H9 (cell line): ENCODE data around the gene MYH15. TPM values are rescaled to one million over a fixed set of nuclear protein-coding genes. Genes with fewer than 3 reads are reported as not detected.

Source experiments
- DNase-seq: peaks from one replicate; pipeline ENCODE4 v3.0.0-alpha.2; 2017
- H2AFZ ChIP-seq: one replicate; pipeline ENCODE4 v1.6.1; 2013; ENCODE audit warnings: mild to moderate bottlenecking, low read length, control low read depth, moderate library complexity
- H2AK5ac ChIP-seq: 2 replicates; pipeline ENCODE4 v1.6.1; 2013; ENCODE audit warnings: low read length, control low read depth, mixed read lengths; ENCODE audit not compliant: insufficient read length
- H2BK120ac ChIP-seq: one replicate; pipeline ENCODE4 v1.6.1; 2013; ENCODE audit warnings: low read depth, mild to moderate bottlenecking, low read length, control low read depth, inconsistent platforms; ENCODE audit not compliant: poor library complexity, severe bottlenecking
- H2BK12ac ChIP-seq: 2 replicates; pipeline ENCODE4 v1.6.1; 2013; ENCODE audit warnings: low read length, control low read depth, mixed read lengths, low read depth; ENCODE audit not compliant: insufficient read length
- H2BK15ac ChIP-seq: 2 replicates; pipeline ENCODE4 v1.6.1; 2013; ENCODE audit warnings: low read depth, low read length, control low read depth
- H2BK20ac ChIP-seq: one replicate; pipeline ENCODE4 v1.6.1; 2013; ENCODE audit warnings: low read depth, mild to moderate bottlenecking, low read length, control low read depth, inconsistent platforms; ENCODE audit not compliant: poor library complexity, severe bottlenecking
- H2BK5ac ChIP-seq: 2 replicates; pipeline ENCODE4 v1.6.1; 2013; ENCODE audit warnings: low read length, control low read depth, mixed read lengths; ENCODE audit not compliant: insufficient read length
- H3K14ac ChIP-seq: 2 replicates; pipeline ENCODE4 v1.6.1; 2013; ENCODE audit warnings: low read length, control low read depth; ENCODE audit not compliant: insufficient read depth
- H3K18ac ChIP-seq: 2 replicates; pipeline ENCODE4 v1.6.1; 2013; ENCODE audit warnings: low read depth, mild to moderate bottlenecking, mixed read lengths, low read length, control low read depth; ENCODE audit not compliant: insufficient read length
- H3K23ac ChIP-seq: 2 replicates; pipeline ENCODE4 v1.6.1; 2013; ENCODE audit warnings: low read length, control low read depth, mixed read lengths, low read depth; ENCODE audit not compliant: insufficient read length
- H3K23me2 ChIP-seq: 2 replicates; pipeline ENCODE4 v1.6.1; 2013; ENCODE audit warnings: low read depth, mild to moderate bottlenecking, mixed read lengths, low read length, control low read depth; ENCODE audit not compliant: insufficient read length, poor library complexity, severe bottlenecking
- H3K27ac ChIP-seq: 2 replicates; pipeline ENCODE4 v1.5.1; 2013; ENCODE audit warnings: low read length, control low read depth, mixed read lengths, low read depth; ENCODE audit not compliant: insufficient read length
- H3K27me3 ChIP-seq: 2 replicates; pipeline ENCODE4 v1.6.1; 2013; ENCODE audit warnings: low read length, control low read depth, inconsistent platforms; ENCODE audit not compliant: insufficient read depth
- H3K4ac ChIP-seq: 2 replicates; pipeline ENCODE4 v1.6.1; 2013; ENCODE audit warnings: low read depth, mild to moderate bottlenecking, control low read depth, inconsistent platforms, low read length, moderate library complexity
- H3K4me1 ChIP-seq: 2 replicates; pipeline ENCODE4 v1.6.1; 2013; ENCODE audit warnings: low read length, control low read depth, inconsistent platforms; ENCODE audit not compliant: insufficient read depth
- H3K4me2 ChIP-seq: 2 replicates; pipeline ENCODE4 v1.6.1; 2013; ENCODE audit warnings: low read length, control low read depth, mixed read lengths; ENCODE audit not compliant: insufficient read length, insufficient read depth
- H3K56ac ChIP-seq: 2 replicates; pipeline ENCODE4 v1.6.1; 2013; ENCODE audit warnings: low read depth, mild to moderate bottlenecking, mixed read lengths, low read length, control low read depth; ENCODE audit not compliant: insufficient read length
- H3K79me1 ChIP-seq: 2 replicates; pipeline ENCODE4 v1.6.1; 2013; ENCODE audit warnings: low read depth, mild to moderate bottlenecking, moderate library complexity, low read length, control low read depth, inconsistent platforms; ENCODE audit not compliant: insufficient read depth, poor library complexity, severe bottlenecking
- H3K79me2 ChIP-seq: 2 replicates; pipeline ENCODE4 v1.6.1; 2013; ENCODE audit warnings: low read length, control low read depth, inconsistent platforms; ENCODE audit not compliant: insufficient read depth
- H3K9ac ChIP-seq: 2 replicates; pipeline ENCODE4 v1.6.1; 2013; ENCODE audit warnings: low read length, control low read depth, mixed read lengths; ENCODE audit not compliant: insufficient read length; ENCODE audit errors: extremely low read depth
- H3K9me3 ChIP-seq: one replicate; pipeline ENCODE4 v1.6.1; 2013; ENCODE audit warnings: low read depth, low read length, inconsistent platforms; ENCODE audit not compliant: control insufficient read depth
- H3T11ph ChIP-seq: one replicate; pipeline ENCODE4 v1.6.1; 2013; ENCODE audit warnings: mild to moderate bottlenecking, low read length, control low read depth, inconsistent platforms
- H4K20me1 ChIP-seq: one replicate; pipeline ENCODE4 v1.6.1; 2013; ENCODE audit not compliant: control insufficient read depth, insufficient read length, insufficient read depth
- H4K5ac ChIP-seq: 2 replicates; pipeline ENCODE4 v1.6.1; 2013; ENCODE audit warnings: low read depth, mild to moderate bottlenecking, mixed read lengths, low read length, control low read depth; ENCODE audit not compliant: insufficient read length
- H4K8ac ChIP-seq: replicated peaks from 2 replicates; pipeline ENCODE4 v1.6.1; 2013; ENCODE audit warnings: low read length, control low read depth, mixed read lengths, low read depth; ENCODE audit not compliant: insufficient read length
- H4K91ac ChIP-seq: 2 replicates; pipeline ENCODE4 v1.6.1; 2013; ENCODE audit warnings: low read depth, mild to moderate bottlenecking, moderate library complexity, mixed read lengths, low read length, control low read depth; ENCODE audit not compliant: insufficient read length
- H3K27ac Mint-ChIP-seq, 3 experiments: 2 replicates in 2 of 3; 3 replicates in 1 of 3; pipeline ENCODE4 v1.8.0; 2020 to 2021; ENCODE audit warnings: mixed read lengths in 3 of 3, mild to moderate bottlenecking in 1 of 3, moderate library complexity in 1 of 3
- H3K27me3 Mint-ChIP-seq: 2 replicates; pipeline ENCODE4 v1.8.0; 2021; ENCODE audit warnings: low read depth, mild to moderate bottlenecking, moderate library complexity, mixed read lengths
- H3K36me3 Mint-ChIP-seq, 3 experiments: 2 replicates in 2 of 3; 3 replicates in 1 of 3; pipeline ENCODE4 v1.8.0; 2020 to 2021; ENCODE audit warnings: low read depth in 3 of 3, mixed read lengths in 3 of 3; ENCODE audit not compliant: insufficient read depth in 1 of 3
- H3K4me1 Mint-ChIP-seq, 2 experiments: 2 replicates each; pipeline ENCODE4 v1.8.0; 2020; ENCODE audit warnings: mixed read lengths in 2 of 2
- H3K4me3 Mint-ChIP-seq, 2 experiments: 2 replicates in 1 of 2; 3 replicates in 1 of 2; pipeline ENCODE4 v1.8.0; 2020 to 2021; ENCODE audit warnings: mild to moderate bottlenecking in 2 of 2, mixed read lengths in 2 of 2, moderate library complexity in 1 of 2
- H3K9me3 Mint-ChIP-seq, 2 experiments: 2 replicates in 1 of 2; 3 replicates in 1 of 2; pipeline ENCODE4 v1.8.0; 2020; ENCODE audit warnings: mild to moderate bottlenecking in 2 of 2, mixed read lengths in 2 of 2, moderate library complexity in 1 of 2
- CTCF ChIP-seq: fragments of 200-600 bp; sonication (generic); conservative IDR thresholded peaks from 3 replicates; pipeline ENCODE4 v1.8.0; 2021; ENCODE audit warnings: antibody characterized with exemption, mild to moderate bottlenecking
- WGBS: extraction: QIAGEN DNeasy Blood & Tissue Kit; methylation state at CpG from one replicate; pipeline ENCODE4 v1.1.7; 2013; ENCODE audit warnings: missing lambda C conversion rate, low lambda C conversion rate, mixed read lengths; ENCODE audit not compliant: insufficient read length; ENCODE audit errors: extremely low coverage; 5-methylcytosine and 5-hydroxymethylcytosine counted together
- total RNA-seq: library from RNA; stranded (reverse); gene quantifications from 2 replicates; pipeline ENCODE4 v1.2.1, GENCODE V29; 2021

Gene MYH15
- total RNA-seq, 1 experiment from 2014 or later = 0.13 TPM

GRCh38 chr3:108455212-108455705 is 55.1 kb downstream of the MYH15 start:
- Histone ChIP-seq H2AFZ (no peak overlapping the region), H4K8ac (no peak overlapping the region), H3K27me3 (no peaks in the 10 kb centered on the region), H4K91ac (no peak overlapping the region), H3K23me2 (no peaks in the 10 kb centered on the region), H3T11ph (no peak overlapping the region), H3K23ac (no peak overlapping the region), H4K5ac (no peak overlapping the region), H3K79me1 (no peaks in the 10 kb centered on the region), H3K9ac (no peak overlapping the region), H3K27ac (no peak overlapping the region), H2BK20ac (no peak overlapping the region), H2BK15ac (no peak overlapping the region), H3K14ac (no peak overlapping the region), H2BK5ac (no peak overlapping the region), H3K79me2 (no peaks in the 10 kb centered on the region), H3K9me3 (no peaks in the 10 kb centered on the region), H3K18ac (no peak overlapping the region), H3K4ac (no peak overlapping the region), H3K4me1 (no peaks in the 10 kb centered on the region), H2AK5ac (no peak overlapping the region), H4K20me1 (no peaks in the 10 kb centered on the region), H3K56ac (no peak overlapping the region), H2BK120ac (no peak overlapping the region), H2BK12ac (no peak overlapping the region), H3K4me2 (no peak overlapping the region)
- no peaks in the 10 kb centered on the region; a peak in 1 of 4 replicates for H3K4me1 Mint-ChIP-seq
- no peak for TF ChIP-seq CTCF
- no peaks in the 10 kb centered on the region for H3K9me3 Mint-ChIP-seq
- WGBS = no CpG with 5 or more reads among the region's 2 CpGs
- no peak overlapping the region for H3K4me3 Mint-ChIP-seq
- H3K36me3 Mint-ChIP-seq = no peaks in the 10 kb centered on the region
- H3K27ac Mint-ChIP-seq = no peak overlapping the region
- no peaks in the 10 kb centered on the region for H3K27me3 Mint-ChIP-seq
- DNase-seq = no peak
